GM18499 (cell line): ENCODE measurements around the gene PSMD4.

Source experiments
- ATAC-seq: cut with Tn5 transposase; IDR thresholded peaks from one replicate; pipeline ENCODE4 v1.9.1; 2021; ENCODE audit warnings: moderate number of reproducible peaks; ENCODE audit not compliant: insufficient read depth, unreplicated experiment

PSMD4 gene

GRCh38 chr1:151292207-151293030 is 37.9 kb downstream of the PSMD4 start:
- ATAC-seq: no peak

GRCh38 chr1:151293093-151293492 is 38.6 kb downstream of the PSMD4 start:
- no peak for ATAC-seq

DNA sequence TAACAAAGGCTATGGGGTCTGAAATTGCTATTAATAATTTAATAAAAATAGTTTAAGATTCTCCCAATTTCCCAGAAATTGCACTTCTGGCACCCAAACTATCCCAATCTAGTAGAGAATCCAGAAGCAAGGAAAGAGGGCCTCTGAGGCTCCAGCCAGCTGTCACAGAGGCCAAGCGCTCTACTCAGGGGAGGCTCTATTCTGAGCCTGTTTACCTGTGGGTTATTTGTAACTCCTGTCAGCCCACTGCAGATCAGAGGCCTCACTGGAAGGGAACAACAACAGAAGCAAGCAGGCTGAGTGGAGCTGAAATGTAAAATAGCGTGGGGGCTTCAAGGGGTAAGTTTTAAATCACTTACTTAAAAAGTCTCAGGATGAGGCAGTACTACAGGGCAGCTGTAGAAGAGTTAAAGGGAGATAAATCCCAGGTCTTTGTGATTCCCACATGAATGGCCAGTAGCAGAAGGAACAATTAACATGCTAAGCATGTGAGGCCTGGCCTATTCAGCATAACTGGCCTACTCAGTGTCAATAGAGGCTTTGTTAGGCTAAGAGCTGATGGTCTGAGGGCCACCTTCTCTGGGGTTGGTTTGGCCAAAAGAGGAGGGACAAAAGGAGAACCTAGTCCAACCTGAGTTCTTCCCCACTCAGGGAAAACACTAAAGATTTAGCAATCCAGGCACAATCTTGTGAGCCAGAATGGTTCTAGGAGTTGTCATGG is 40.4 kb downstream of the PSMD4 start:
- no peak for ATAC-seq

GRCh38 chr1:151309811-151310323 is 55.3 kb downstream of the PSMD4 start:
- ATAC-seq: no peak

GRCh38 chr1:151311011-151311410 is 56.5 kb downstream of the PSMD4 start:
- ATAC-seq: no peak

- ATAC-seq: no peak
Measured at GRCh38 chr1:151311589-151312331, 57.2 kb downstream of the PSMD4 start.

DNA sequence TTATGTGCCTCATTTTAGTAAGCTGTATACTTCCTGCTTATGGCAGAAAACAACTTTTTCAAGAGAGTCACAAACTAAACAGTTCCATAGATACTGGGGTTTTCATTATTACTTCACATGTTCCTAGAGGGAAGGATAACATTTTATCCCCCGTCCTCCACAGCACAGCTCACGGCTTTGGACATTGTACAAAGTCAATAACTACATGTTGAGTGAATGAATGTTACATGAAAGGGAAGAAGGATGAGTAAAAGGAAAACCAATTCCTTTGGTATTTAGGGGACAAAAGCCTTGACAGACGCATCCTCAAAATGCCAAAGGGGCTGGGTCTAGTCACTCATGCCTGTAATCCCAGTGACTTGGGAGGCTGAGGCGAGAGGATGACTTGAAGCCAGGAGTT is 57.9 kb downstream of the PSMD4 start:
- no peak for ATAC-seq

GRCh38 chr1:151312826-151313225 is 58.3 kb downstream of the PSMD4 start:
- ATAC-seq: no peak

GRCh38 chr1:151313501-151313900 is 59.0 kb downstream of the PSMD4 start:
- ATAC-seq: no peak

DNA sequence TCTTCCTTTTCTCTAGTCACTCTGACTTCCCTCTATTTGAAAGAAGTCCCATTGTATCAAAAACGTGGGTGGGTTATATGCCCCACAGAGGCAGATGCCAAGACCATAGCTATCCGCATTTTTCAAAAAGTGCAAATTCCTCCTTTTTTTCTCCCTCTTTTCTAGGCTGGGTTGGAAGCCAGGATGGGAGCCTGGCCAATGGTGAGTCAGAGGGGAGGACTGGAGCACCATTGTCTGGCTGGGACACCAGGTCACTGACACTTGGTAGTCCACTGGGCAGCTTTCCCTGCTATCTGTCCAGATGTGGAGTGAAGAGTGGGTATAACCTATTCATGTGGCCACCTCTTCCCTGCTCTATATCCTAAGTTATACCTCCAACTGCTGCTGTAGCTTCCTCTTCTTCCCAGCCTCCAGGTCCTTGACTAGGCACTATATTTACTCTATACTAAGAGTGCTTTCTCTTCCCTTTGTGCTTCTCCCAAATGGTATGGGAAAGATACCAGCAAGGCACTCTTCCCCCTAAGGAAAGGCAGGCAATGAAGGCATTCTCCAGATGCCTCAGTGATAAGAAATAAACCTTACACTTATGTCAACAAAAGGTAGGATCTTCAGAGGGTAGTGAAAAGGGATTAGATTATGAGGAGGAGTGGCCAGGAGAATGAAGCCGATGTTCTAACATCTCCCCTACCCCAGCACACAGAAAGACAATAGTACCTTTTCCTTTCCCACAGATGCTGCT is 59.8 kb downstream of the PSMD4 start:
- ATAC-seq: no peak

DNA sequence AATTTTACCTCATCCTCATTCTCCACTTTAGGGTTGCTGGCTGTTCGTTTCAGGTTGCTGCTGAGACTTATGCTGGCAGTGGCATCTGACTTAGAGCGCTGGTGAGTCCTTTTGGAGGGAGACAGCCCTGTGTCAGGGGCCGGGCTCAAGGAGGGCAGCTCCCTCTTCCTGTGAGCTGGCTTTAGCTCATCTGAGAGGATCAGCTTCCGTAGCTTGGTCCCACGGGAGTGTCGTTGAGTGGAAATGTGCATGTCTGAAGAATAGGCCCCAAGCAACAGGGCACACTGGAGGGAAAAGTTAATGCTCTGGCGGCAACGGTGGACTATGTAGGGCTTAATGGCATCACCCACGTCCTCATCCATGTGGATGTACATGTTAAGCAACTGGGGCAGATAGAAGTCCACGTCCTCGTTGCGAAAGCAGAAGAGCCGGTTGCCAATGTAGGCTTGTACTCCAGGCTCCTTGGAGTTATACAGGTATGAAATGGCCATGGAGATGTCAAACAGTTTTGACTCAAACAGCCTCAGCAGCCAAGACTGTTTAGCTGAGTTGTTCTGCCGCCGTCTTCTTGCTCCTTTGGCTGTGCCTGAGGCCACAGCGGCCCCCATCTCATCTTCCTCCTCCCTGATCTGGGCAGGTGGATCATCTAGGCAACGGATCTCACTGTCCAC is 61.2 kb downstream of the PSMD4 start:
- ATAC-seq: no peak
